ENCODE data around the gene DNAH17. TPM values are rescaled to one million over a fixed set of nuclear protein-coding genes. Genes with fewer than 3 reads are reported as not detected.

The DNAH17 gene
- total RNA-seq, 1 experiment from 2014 or later = 0.11 TPM

- no TSS peak for BruUV-seq (replicated peaks)
Measured at GRCh38 chr17:78477913-78478756, 99.1 kb downstream of the DNAH17 start.

GRCh38 chr17:78476973-78477372 lies 100.2 kb downstream of the DNAH17 start:
- intact Hi-C loops (cut with micrococcal nuclease; ENCODE audit: unreplicated experiment) = no loop called here
- no peak for DNase-seq (ENCODE audit: low spot score)
- H3K4me1 ChIP-seq (ENCODE audit: insufficient read depth, low read length, poor library complexity, severe bottlenecking) = no peaks in the 10 kb centered on the region
- TF ChIP-seq CTCF (conservative IDR thresholded peaks at IDR 0.05; ENCODE audit: low read depth, low read length) (no peak), EZH2 (IDR thresholded peaks at IDR 0.05; ENCODE audit: borderline replicate concordance, low read depth, low read length, poor library complexity, severe bottlenecking) (no peak)
- no peaks in the 10 kb centered on the region for H3K27me3 ChIP-seq (replicated peaks; ENCODE audit: insufficient read depth, low read depth, low read length, poor library complexity)
- no TSS peak for BruUV-seq (replicated peaks)
- no peaks in the 10 kb centered on the region for H3K9me3 ChIP-seq (ENCODE audit: low read depth, low read length, poor library complexity, severe bottlenecking)
- ChIA-PET POLR2A (ENCODE audit: low non-redundant PET) (no interaction called here), CTCF (no interaction called here)
- H3K4me3 ChIP-seq (ENCODE audit: low read depth, low read length, poor library complexity, severe bottlenecking) = no peak overlapping the region
- no peak overlapping the region for H3K27ac ChIP-seq (ENCODE audit: low read depth, low read length, poor library complexity, severe bottlenecking)
- H3K36me3 ChIP-seq (ENCODE audit: insufficient read depth, low read length, poor library complexity, severe bottlenecking) = no peaks in the 10 kb centered on the region

More at GRCh38 chr17:78477913-78478756, 99.1 kb downstream of the DNAH17 start:
- Histone ChIP-seq H3K9me3 (ENCODE audit: low read depth, low read length, poor library complexity, severe bottlenecking) (no peaks in the 10 kb centered on the region), H3K36me3 (ENCODE audit: insufficient read depth, low read length, poor library complexity, severe bottlenecking) (no peaks in the 10 kb centered on the region), H3K27ac (ENCODE audit: low read depth, low read length, poor library complexity, severe bottlenecking) (no peak overlapping the region), H3K4me1 (ENCODE audit: insufficient read depth, low read length, poor library complexity, severe bottlenecking) (no peaks in the 10 kb centered on the region), H3K27me3 (replicated peaks; ENCODE audit: insufficient read depth, low read depth, low read length, poor library complexity) (no peaks in the 10 kb centered on the region), H3K4me3 (ENCODE audit: low read depth, low read length, poor library complexity, severe bottlenecking) (no peak overlapping the region)
- no peak for DNase-seq (ENCODE audit: low spot score)
- TF ChIP-seq CTCF (conservative IDR thresholded peaks at IDR 0.05; ENCODE audit: low read depth, low read length) (no peak), EZH2 (IDR thresholded peaks at IDR 0.05; ENCODE audit: borderline replicate concordance, low read depth, low read length, poor library complexity, severe bottlenecking) (no peak)
- ChIA-PET CTCF (no interaction called here), POLR2A (ENCODE audit: low non-redundant PET) (interaction anchor here (0.6 kb wide), 1 partner anchor 372 kb away, joined by 7 read pairs; no protein-coding TSS in a partner anchor)
- intact Hi-C loops (cut with micrococcal nuclease; ENCODE audit: unreplicated experiment) = no loop called here

DNA sequence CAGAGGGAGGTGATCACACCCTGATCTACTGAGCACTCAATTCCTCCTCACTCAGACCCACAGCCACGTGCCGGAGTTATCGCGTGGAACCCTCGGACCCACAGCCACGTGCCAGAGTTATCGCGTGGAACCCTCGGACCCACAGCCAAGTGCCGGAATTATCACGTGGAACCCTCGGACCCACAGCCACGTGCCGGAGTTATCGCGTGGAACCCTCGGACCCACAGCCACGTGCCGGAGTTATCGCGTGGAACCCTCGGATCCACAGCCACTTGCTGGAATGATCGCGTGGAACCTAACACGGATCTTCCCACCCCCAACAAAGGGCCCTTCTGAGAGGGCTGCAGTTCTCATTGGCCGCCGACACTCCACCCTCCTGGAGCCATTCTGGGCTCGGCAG lies 101.0 kb downstream of the DNAH17 start:
- no peaks in the 10 kb centered on the region for H3K9me3 ChIP-seq (ENCODE audit: low read depth, low read length, poor library complexity, severe bottlenecking)
- BruUV-seq (replicated peaks) = no TSS peak
- H3K36me3 ChIP-seq (ENCODE audit: insufficient read depth, low read length, poor library complexity, severe bottlenecking) = no peaks in the 10 kb centered on the region
- TF ChIP-seq CTCF (conservative IDR thresholded peaks at IDR 0.05; ENCODE audit: low read depth, low read length) = no peak
- no peak for TF ChIP-seq EZH2 (IDR thresholded peaks at IDR 0.05; ENCODE audit: borderline replicate concordance, low read depth, low read length, poor library complexity, severe bottlenecking)
- no peak overlapping the region for H3K27ac ChIP-seq (ENCODE audit: low read depth, low read length, poor library complexity, severe bottlenecking)
- no peaks in the 10 kb centered on the region for H3K4me1 ChIP-seq (ENCODE audit: insufficient read depth, low read length, poor library complexity, severe bottlenecking)
- intact Hi-C loops (cut with micrococcal nuclease; ENCODE audit: unreplicated experiment) = no loop called here
- CTCF ChIA-PET = no interaction called here
- no peak overlapping the region for H3K4me3 ChIP-seq (ENCODE audit: low read depth, low read length, poor library complexity, severe bottlenecking)
- no peak for DNase-seq (ENCODE audit: low spot score)
- H3K27me3 ChIP-seq (replicated peaks; ENCODE audit: insufficient read depth, low read depth, low read length, poor library complexity) = no peaks in the 10 kb centered on the region
- POLR2A ChIA-PET (ENCODE audit: low non-redundant PET) = no interaction called here
